Measurements from ENCODE around the gene ATP5MC2. TPM values are rescaled to one million over a fixed set of nuclear protein-coding genes. Genes with fewer than 3 reads are reported as not detected.

Gene ATP5MC2
- total and polyA plus RNA-seq, 9 of the 15 experiments (the other 6 are each of a cell fraction or from before 2014, with no cell fraction given): 314 to 1,208 (median 468) TPM

GRCh38 chr12:53675701-53676607 lies at the start of gene ATP5MC2 (continued):
- peak; percentile 86 to 87 for TF ChIP-seq MAZ (CRISPR knock-in tag; conservative IDR thresholded peaks at IDR 0.05 in 1 of 2, IDR thresholded peaks at IDR 0.05 in 1 of 2)
- no peak for TF ChIP-seq KAT8 (IDR thresholded peaks at IDR 0.05; ENCODE audit: low read depth)
- TF ChIP-seq CBFB (CRISPR knock-in tag; IDR thresholded peaks at IDR 0.05): peak; percentile 58; the same call in 1 of the 2 replicates
- peak; percentile 58 for TF ChIP-seq FIP1L1 (IDR thresholded peaks at IDR 0.05; ENCODE audit: low read depth, low read length, poor library complexity, severe bottlenecking)
- peak; percentile 63; the same call in 1 of the 2 replicates for TF ChIP-seq ELF4 (CRISPR knock-in tag; IDR thresholded peaks at IDR 0.05)
- peak; percentile 65; the same call in 1 of the 2 replicates for TF ChIP-seq MTF1 (CRISPR knock-in tag; IDR thresholded peaks at IDR 0.05; ENCODE audit: borderline replicate concordance)
- peak; percentile 91 for TF ChIP-seq HDAC2 (IDR thresholded peaks at IDR 0.05)
- TF ChIP-seq, protein P1, sequence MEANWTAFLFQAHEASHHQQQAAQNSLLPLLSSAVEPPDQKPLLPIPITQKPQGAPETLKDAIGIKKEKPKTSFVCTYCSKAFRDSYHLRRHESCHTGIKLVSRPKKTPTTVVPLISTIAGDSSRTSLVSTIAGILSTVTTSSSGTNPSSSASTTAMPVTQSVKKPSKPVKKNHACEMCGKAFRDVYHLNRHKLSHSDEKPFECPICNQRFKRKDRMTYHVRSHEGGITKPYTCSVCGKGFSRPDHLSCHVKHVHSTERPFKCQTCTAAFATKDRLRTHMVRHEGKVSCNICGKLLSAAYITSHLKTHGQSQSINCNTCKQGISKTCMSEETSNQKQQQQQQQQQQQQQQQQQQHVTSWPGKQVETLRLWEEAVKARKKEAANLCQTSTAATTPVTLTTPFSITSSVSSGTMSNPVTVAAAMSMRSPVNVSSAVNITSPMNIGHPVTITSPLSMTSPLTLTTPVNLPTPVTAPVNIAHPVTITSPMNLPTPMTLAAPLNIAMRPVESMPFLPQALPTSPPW (CRISPR knock-in tag; IDR thresholded peaks at IDR 0.05): peak; percentile 50; the same call in 1 of the 2 replicates
- no peak for TF ChIP-seq STAT5B (CRISPR knock-in tag; IDR thresholded peaks at IDR 0.05)
- TF ChIP-seq ELF1 (tag; IDR thresholded peaks at IDR 0.05): peak; percentile 65
- peak; percentile 57; the same call in 1 of the 2 replicates for TF ChIP-seq JUN (IDR thresholded peaks at IDR 0.05; ENCODE audit: borderline replicate concordance, low read depth, low read length)
- no peak for TF ChIP-seq JUN (CRISPR knock-in tag; IDR thresholded peaks at IDR 0.05; ENCODE audit: borderline replicate concordance)
- peak; percentile 70; the same call in 1 of the 2 replicates for TF ChIP-seq POLR2H (tag; IDR thresholded peaks at IDR 0.05; ENCODE audit: low read depth)
- 0 out of 2 replicates have a peak, but pooled peaks have one; percentile 41 for TF ChIP-seq HDAC6 (IDR thresholded peaks at IDR 0.05; ENCODE audit: low read depth, low read length)
- peak; percentile 44; the same call in 1 of the 2 replicates for TF ChIP-seq ZNF41 (CRISPR knock-in tag; conservative IDR thresholded peaks at IDR 0.05)

All from K562 (cell line).